Nephron progenitor cell (in vitro differentiated cells): ENCODE measurements around the gene SMYD1.

Experiments
- DNase-seq: peaks from one replicate; pipeline ENCODE4 v3.0.0; 2021
- H3K27ac Mint-ChIP-seq: 2 replicates; pipeline ENCODE4 v1.8.0; 2021; ENCODE audit warnings: mild to moderate bottlenecking, moderate library complexity, mixed read lengths
- H3K27me3 Mint-ChIP-seq: 2 replicates; pipeline ENCODE4 v1.8.0; 2021; ENCODE audit warnings: mild to moderate bottlenecking, low read depth, mixed read lengths; ENCODE audit not compliant: poor library complexity
- H3K36me3 Mint-ChIP-seq: 2 replicates; pipeline ENCODE4 v1.8.0; 2021; ENCODE audit warnings: low read depth, mixed read lengths
- H3K4me1 Mint-ChIP-seq: 2 replicates; pipeline ENCODE4 v1.8.0; 2021; ENCODE audit warnings: mixed read lengths
- H3K4me3 Mint-ChIP-seq: 2 replicates; pipeline ENCODE4 v1.8.0; 2021; ENCODE audit warnings: mild to moderate bottlenecking, moderate library complexity, mixed read lengths
- H3K9me3 Mint-ChIP-seq: 2 replicates; pipeline ENCODE4 v1.8.0; 2021; ENCODE audit warnings: mild to moderate bottlenecking, moderate library complexity, mixed read lengths
- CTCF ChIP-seq: fragments of 200-600 bp; sonication (generic); IDR thresholded peaks from 2 replicates; pipeline ENCODE4 v1.5.0; 2021; ENCODE audit warnings: antibody characterized with exemption

The SMYD1 gene

GRCh38 chr2:88161446-88162244 is 94.0 kb downstream of the SMYD1 start:
- peaks cover under 1% of the 10 kb centered on the region for H3K9me3 Mint-ChIP-seq
- peaks cover 5% of the 10 kb centered on the region for H3K27me3 Mint-ChIP-seq
- H3K36me3 Mint-ChIP-seq: no peaks in the 10 kb centered on the region
- no peaks in the 10 kb centered on the region for H3K4me1 Mint-ChIP-seq
- H3K4me3 Mint-ChIP-seq: no peak overlapping the region
- DNase-seq: no peak
- no peak for TF ChIP-seq CTCF
- no peak overlapping the region for H3K27ac Mint-ChIP-seq
